Ishikawa (cell line): Measurements from ENCODE around the gene ZPBP2.

Experiments
- CEBPB ChIP-seq: IDR thresholded peaks from 2 replicates; pipeline ENCODE4 v1.6.1; 2012
- CREB1 ChIP-seq: IDR thresholded peaks from 2 replicates; pipeline ENCODE4 v1.6.1; 2012; ENCODE audit warnings: low read depth
- EGR1 ChIP-seq: IDR thresholded peaks from 2 replicates; pipeline ENCODE4 v1.6.1; 2012
- EP300 ChIP-seq: IDR thresholded peaks from 2 replicates; pipeline ENCODE4 v1.6.1; 2012; ENCODE audit warnings: borderline replicate concordance
- FOXM1 ChIP-seq: IDR thresholded peaks from 2 replicates; pipeline ENCODE4 v1.6.1; 2012; ENCODE audit warnings: low read depth, borderline replicate concordance
- NFIC ChIP-seq: IDR thresholded peaks from 2 replicates; pipeline ENCODE4 v1.6.1; 2012
- RAD21 ChIP-seq: IDR thresholded peaks from 2 replicates; pipeline ENCODE4 v1.6.1; 2012; ENCODE audit warnings: low read depth
- TAF1 ChIP-seq: IDR thresholded peaks from 2 replicates; pipeline ENCODE4 v1.6.1; 2012; ENCODE audit warnings: low read depth, mild to moderate bottlenecking
- TCF12 ChIP-seq: IDR thresholded peaks from 2 replicates; pipeline ENCODE4 v1.6.1; 2012; ENCODE audit warnings: low read depth
- TEAD4 ChIP-seq: IDR thresholded peaks from 2 replicates; pipeline ENCODE4 v1.6.1; 2012
- YY1 ChIP-seq: IDR thresholded peaks from 2 replicates; pipeline ENCODE4 v1.6.1; 2012; ENCODE audit warnings: low read depth
- ZBTB7A ChIP-seq: IDR thresholded peaks from 2 replicates; pipeline ENCODE4 v1.6.1; 2012; ENCODE audit warnings: low read depth
- TF ChIP-seq, protein P1 (sequence below): IDR thresholded peaks from 2 replicates; pipeline ENCODE4 v1.6.1; 2012
- TF ChIP-seq, protein P2 (sequence below): IDR thresholded peaks from 2 replicates; pipeline ENCODE4 v1.6.1; 2012; ENCODE audit warnings: low read depth, mild to moderate bottlenecking
- TF ChIP-seq, protein P3 (sequence below): IDR thresholded peaks from 2 replicates; pipeline ENCODE4 v1.6.1; 2012

Gene ZPBP2

DNA sequence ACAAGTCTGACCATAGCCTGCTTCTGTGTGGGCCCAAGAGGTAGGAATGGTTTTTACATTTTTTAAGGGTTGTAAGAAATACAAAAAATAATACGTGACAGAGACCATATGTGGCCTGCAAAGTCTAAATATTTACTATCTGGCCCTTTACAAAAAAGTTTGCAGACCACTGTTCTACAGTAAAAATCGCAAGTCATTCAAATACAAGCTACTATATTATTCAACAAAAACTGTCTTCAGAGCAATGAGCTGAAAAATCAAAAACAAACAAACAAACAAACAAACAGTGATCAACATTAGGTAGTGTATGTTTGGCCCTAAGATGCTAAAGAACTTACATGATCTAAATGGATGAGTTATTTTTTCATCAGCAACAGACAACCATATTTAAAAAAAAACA is 36.4 kb upstream of the ZPBP2 start:
- no peak for TF ChIP-seq EP300
- no peak for TF ChIP-seq YY1
- TF ChIP-seq, protein P1, sequence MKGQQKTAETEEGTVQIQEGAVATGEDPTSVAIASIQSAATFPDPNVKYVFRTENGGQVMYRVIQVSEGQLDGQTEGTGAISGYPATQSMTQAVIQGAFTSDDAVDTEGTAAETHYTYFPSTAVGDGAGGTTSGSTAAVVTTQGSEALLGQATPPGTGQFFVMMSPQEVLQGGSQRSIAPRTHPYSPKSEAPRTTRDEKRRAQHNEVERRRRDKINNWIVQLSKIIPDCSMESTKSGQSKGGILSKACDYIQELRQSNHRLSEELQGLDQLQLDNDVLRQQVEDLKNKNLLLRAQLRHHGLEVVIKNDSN: no peak
- TF ChIP-seq, protein P2, sequence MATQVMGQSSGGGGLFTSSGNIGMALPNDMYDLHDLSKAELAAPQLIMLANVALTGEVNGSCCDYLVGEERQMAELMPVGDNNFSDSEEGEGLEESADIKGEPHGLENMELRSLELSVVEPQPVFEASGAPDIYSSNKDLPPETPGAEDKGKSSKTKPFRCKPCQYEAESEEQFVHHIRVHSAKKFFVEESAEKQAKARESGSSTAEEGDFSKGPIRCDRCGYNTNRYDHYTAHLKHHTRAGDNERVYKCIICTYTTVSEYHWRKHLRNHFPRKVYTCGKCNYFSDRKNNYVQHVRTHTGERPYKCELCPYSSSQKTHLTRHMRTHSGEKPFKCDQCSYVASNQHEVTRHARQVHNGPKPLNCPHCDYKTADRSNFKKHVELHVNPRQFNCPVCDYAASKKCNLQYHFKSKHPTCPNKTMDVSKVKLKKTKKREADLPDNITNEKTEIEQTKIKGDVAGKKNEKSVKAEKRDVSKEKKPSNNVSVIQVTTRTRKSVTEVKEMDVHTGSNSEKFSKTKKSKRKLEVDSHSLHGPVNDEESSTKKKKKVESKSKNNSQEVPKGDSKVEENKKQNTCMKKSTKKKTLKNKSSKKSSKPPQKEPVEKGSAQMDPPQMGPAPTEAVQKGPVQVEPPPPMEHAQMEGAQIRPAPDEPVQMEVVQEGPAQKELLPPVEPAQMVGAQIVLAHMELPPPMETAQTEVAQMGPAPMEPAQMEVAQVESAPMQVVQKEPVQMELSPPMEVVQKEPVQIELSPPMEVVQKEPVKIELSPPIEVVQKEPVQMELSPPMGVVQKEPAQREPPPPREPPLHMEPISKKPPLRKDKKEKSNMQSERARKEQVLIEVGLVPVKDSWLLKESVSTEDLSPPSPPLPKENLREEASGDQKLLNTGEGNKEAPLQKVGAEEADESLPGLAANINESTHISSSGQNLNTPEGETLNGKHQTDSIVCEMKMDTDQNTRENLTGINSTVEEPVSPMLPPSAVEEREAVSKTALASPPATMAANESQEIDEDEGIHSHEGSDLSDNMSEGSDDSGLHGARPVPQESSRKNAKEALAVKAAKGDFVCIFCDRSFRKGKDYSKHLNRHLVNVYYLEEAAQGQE: no peak
- TF ChIP-seq RAD21: no peak
- TF ChIP-seq TEAD4: no peak
- no peak for TF ChIP-seq TCF12
- no peak for TF ChIP-seq CEBPB
- no peak for TF ChIP-seq ZBTB7A
- no peak for TF ChIP-seq CREB1
- TF ChIP-seq FOXM1: no peak
- no peak for TF ChIP-seq EGR1
- no peak for TF ChIP-seq NFIC

DNA sequence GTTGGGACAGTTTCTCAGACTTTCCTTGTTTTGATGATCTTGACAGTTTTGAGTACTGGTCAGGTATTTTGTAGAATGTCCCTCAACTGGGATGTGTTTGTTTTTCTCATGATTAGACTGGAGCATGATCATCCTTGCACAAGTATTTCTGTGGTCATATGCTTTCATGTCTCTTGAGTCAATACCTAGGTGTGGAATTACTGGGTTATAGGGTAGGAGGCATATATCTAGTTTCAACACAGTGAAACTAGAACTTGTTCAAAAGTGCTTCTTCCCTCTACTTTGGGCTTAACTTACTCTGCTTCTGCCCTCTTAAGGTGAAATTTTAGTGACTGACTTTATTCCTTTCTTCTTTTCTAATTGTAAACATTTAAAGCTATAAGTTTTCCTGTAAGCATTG is 34.0 kb upstream of the ZPBP2 start:
- TF ChIP-seq FOXM1: no peak
- TF ChIP-seq NFIC: no peak
- TF ChIP-seq ZBTB7A: no peak
- TF ChIP-seq CEBPB: no peak
- no peak for TF ChIP-seq EP300
- no peak for TF ChIP-seq TEAD4
- TF ChIP-seq TAF1: no peak
- TF ChIP-seq, protein P3, sequence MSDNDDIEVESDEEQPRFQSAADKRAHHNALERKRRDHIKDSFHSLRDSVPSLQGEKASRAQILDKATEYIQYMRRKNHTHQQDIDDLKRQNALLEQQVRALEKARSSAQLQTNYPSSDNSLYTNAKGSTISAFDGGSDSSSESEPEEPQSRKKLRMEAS: no peak
- TF ChIP-seq YY1: no peak
- TF ChIP-seq EGR1: no peak
- TF ChIP-seq TCF12: no peak
- TF ChIP-seq RAD21: no peak
- TF ChIP-seq, protein P2: no peak
- TF ChIP-seq CREB1: no peak
- TF ChIP-seq, protein P1: no peak

DNA sequence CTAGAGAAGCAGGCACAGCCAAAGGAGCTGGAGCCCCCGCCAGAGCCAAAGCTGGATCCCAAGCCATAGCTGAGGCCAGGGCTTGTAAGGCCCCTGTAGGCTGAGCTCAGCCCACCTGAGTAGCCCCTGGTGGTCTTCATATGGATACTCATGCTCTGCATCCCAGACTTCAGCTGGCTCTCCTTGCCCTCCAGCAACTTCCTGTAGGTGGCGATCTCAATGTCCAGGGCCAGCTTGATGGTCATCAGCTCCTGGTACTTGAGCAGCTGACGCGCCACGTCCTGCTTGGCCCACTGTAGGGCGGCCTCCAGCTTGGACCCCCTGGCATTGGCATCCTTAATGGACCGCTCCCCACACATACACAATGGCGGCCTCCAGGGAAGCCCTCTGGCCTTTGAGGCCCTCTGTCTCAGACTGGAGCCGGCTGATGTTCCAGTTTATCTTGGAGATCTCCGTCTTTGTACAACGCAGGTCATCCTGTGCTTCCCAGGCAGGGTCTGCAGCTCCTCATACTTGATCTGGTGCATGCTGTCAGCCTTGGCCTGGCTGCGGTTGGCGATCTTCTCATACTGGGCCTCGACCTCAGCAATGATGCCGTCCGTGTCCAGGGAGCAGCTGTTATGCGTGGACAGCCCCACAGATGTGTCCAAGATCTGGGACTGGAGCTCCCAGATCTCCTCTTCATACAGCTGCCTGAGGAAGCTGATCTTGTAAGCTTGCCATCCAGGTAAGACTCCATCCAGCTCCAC is 32.8 kb upstream of the ZPBP2 start:
- TF ChIP-seq TEAD4 (no peak), FOXM1 (no peak), TCF12 (no peak), ZBTB7A (no peak), CEBPB (no peak), YY1 (no peak), NFIC (no peak)
- TF ChIP-seq, protein P3: no peak
- TF ChIP-seq, protein P2: no peak

DNA sequence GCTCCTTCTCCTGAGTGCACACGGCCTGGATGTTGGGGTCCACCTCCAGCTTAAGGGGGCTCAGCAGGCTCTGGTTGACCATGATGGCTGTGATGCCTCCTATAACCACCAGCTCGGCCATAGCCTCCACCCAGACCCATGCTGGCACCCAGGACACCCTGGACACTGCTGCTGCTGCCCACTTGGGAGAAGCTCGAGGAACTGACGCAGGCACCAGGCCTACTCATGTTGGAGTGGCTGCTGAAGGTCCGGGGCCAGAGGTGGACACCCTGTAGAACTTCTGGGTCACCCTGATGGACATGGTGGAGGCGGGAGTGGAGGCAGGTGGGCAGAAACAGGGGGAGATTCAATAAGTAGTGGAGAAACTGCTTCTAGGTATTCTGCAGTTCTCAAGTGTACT is 31.9 kb upstream of the ZPBP2 start:
- TF ChIP-seq CEBPB (no peak), ZBTB7A (no peak), TEAD4 (no peak), CREB1 (no peak), YY1 (no peak)
- TF ChIP-seq, protein P1: no peak
